Esophagus (tissue), 2 donors: ENCODE data around the gene PRSS37. TPM values are rescaled to one million over a fixed set of nuclear protein-coding genes. Genes with fewer than 3 reads are reported as not detected.

ENCODE experiments used
- H3K27ac ChIP-seq, 2 donors: one replicate each; pipeline ENCODE4 v1.5.1; 2013; ENCODE audit warnings: low read depth in 2 of 2, mild to moderate bottlenecking in 2 of 2, inconsistent platforms in 1 of 2, low read length in 1 of 2, moderate library complexity in 1 of 2
- H3K27me3 ChIP-seq, 2 donors: one replicate each; pipeline ENCODE4 v1.6.1; 2013; ENCODE audit warnings: low read length in 2 of 2, control low read depth in 1 of 2, mild to moderate bottlenecking in 1 of 2; ENCODE audit not compliant: insufficient read depth in 2 of 2, control insufficient read depth in 1 of 2
- H3K36me3 ChIP-seq, 2 donors: one replicate each; pipeline ENCODE4 v1.6.1; 2013; ENCODE audit warnings: low read length in 1 of 2; ENCODE audit not compliant: control insufficient read depth in 2 of 2, insufficient read depth in 2 of 2
- H3K4me1 ChIP-seq, 2 donors: one replicate each; pipeline ENCODE4 v1.6.1; 2013; ENCODE audit warnings: low read length in 1 of 2; ENCODE audit not compliant: control insufficient read depth in 2 of 2, insufficient read depth in 2 of 2
- H3K4me3 ChIP-seq, 2 donors: one replicate each; pipeline ENCODE4 v1.5.1; 2013; ENCODE audit warnings: low read length in 2 of 2, mild to moderate bottlenecking in 2 of 2, low read depth in 1 of 2, moderate library complexity in 1 of 2
- H3K9me3 ChIP-seq, 2 donors: one replicate each; pipeline ENCODE4 v1.6.1; 2013; ENCODE audit warnings: mild to moderate bottlenecking in 2 of 2, low read depth in 1 of 2, low read length in 1 of 2, moderate library complexity in 1 of 2; ENCODE audit not compliant: control insufficient read depth in 2 of 2, insufficient read depth in 1 of 2
- WGBS, 2 donors: extraction: QIAGEN DNeasy Blood & Tissue Kit; methylation state at CpG; one replicate each; pipeline ENCODE4 v1.1.7; 2013; 5-methylcytosine and 5-hydroxymethylcytosine counted together
- polyA plus RNA-seq, 2 donors: library from polyadenylated mRNA; stranded (reverse); fragments of 200-250 nt; gene quantifications; one replicate each; pipeline ENCODE4 v1.2.3, GENCODE V29; 2013
- donor health status: healthy with polysubstance abuse.
- donor health status: Bipolar disorder and iron deficiency.

Gene PRSS37
- polyA plus RNA-seq, 2 donors, result not detected

DNA sequence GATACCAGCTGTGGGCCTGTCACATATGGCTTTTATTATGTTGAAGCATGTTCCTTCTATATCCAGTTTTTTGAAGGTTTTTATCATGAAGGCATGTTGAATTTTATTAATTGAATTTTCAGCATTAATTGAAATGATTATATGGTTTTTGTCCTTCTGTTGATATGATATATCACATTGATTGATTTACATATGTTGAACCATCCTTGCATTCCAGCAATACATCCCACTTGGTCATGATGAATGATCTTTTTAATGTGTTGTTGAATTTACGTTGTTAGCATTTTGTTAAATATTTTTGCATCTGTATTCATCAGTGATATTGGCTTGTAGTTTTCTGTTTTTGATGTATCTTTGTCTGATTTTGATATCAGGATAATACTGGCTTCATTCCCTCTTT is 21.2 kb downstream of the PRSS37 start:
- Histone ChIP-seq H3K36me3 (peaks cover 0 to 5% of the 10 kb centered on the region in 2 donors), H3K9me3 (peaks cover 0 to 6% of the 10 kb centered on the region in 2 donors)
- WGBS, 2 donors, result 91 to 94% methylated on average over 1 of the region's 1 CpG

DNA sequence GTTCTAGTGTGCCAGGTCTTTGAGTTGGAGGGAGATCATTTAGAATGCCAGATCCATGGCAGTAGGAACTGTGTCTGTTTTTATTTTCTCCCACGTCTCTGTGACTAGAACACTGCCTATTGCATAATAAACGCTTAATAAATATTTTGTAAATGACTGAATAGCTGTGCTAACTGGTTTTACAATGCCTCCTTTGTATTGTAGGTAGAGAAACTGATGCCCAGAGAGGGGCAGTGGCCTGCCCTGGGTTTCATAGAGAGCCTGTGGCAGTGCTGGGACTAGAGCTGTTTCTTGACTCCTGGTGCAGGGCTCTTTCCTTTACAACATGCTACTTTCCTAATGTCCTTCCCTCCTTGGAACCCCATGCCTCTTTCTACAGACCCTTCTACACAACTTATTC is 48.8 kb downstream of the PRSS37 start:
- 82 to 83% methylated on average over 2 of the region's 2 CpGs for WGBS, 2 donors
- H3K27ac ChIP-seq, result no peak overlapping the region
- no peaks in the 10 kb centered on the region for H3K27me3 ChIP-seq

More for the DNA sequence above, 21.2 kb downstream of the PRSS37 start:
- Histone ChIP-seq H3K27ac (no peak overlapping the region), H3K4me1 (no peaks in the 10 kb centered on the region), H3K4me3 (no peak overlapping the region), H3K27me3 (no peaks in the 10 kb centered on the region)

DNA sequence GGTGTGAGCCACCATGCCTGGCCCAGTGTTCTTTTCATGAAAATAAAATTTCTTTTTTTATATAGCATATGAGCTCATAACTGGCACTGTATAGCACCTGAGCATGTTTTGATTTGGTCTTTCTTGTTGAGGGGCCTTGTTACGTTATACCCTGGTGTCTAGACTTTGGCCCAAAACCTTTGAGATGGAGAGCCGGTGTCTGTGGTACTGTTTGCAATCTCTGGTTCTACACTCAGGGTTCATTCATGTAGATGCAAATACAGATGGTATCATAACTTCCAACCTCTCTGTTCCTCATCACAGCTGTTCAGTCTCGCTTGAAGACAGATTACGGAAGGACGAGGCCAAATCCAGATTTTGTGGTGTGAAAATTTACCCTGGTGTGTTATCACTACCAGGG is 51.4 kb downstream of the PRSS37 start, which contains the start of gene TAS2R5:
TSS of gene TAS2R5 (plus strand) at position 301 of the 400 bp plus-strand sequence. CDS start 145 bp downstream, outside the sequence.
- Histone ChIP-seq H3K4me1 (no peaks in the 10 kb centered on the region), H3K9me3 (no peaks in the 10 kb centered on the region), H3K27me3 (no peaks in the 10 kb centered on the region), H3K36me3 (peaks cover 3 to 4% of the 10 kb centered on the region in 2 donors), H3K27ac (no peak within 1 kb of the TSS), H3K4me3 (no peak within 1 kb of the TSS)
- 83 to 85% methylated on average over 5 of the region's 5 CpGs for WGBS, 2 donors

More for the DNA sequence above, 48.8 kb downstream of the PRSS37 start:
- Histone ChIP-seq H3K4me1 (no peaks in the 10 kb centered on the region), H3K36me3 (peaks cover 1 to 4% of the 10 kb centered on the region in 2 donors), H3K4me3 (no peak overlapping the region), H3K9me3 (no peaks in the 10 kb centered on the region)

DNA sequence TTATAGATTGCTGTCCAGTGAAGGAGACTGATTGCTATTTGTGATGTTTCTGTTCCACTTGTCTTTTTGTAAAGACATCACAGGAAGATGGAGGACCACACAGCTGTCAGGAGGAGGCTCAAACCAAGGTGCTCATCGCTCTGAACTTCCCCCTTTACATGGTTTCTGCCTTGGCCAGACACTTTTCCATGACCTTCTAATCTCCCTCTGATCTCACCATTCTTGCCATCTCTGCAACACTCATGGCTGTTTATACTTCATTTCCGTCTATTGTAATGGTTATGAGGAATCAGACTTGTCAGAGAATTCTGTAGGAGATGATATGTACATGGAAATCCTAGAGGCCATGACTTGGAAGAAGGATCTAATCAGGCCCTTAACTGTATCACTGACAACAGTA is 53.0 kb downstream of the PRSS37 start:
- H3K4me3 ChIP-seq, result no peak overlapping the region
- no peaks in the 10 kb centered on the region for H3K4me1 ChIP-seq
- H3K27ac ChIP-seq, result no peak overlapping the region
- 82 to 84% methylated on average over 2 of the region's 2 CpGs for WGBS, 2 donors
- peaks cover 3 to 4% of the 10 kb centered on the region in 2 donors for H3K36me3 ChIP-seq
- H3K9me3 ChIP-seq, result no peaks in the 10 kb centered on the region
- no peaks in the 10 kb centered on the region for H3K27me3 ChIP-seq

Other genes starting within 250 kb of the PRSS37 start
- gene DENND11, start 139.3 kb downstream of the PRSS37 start, polyA plus RNA-seq, result 1 to 10 TPM; 4.5 to 4.7 TPM
- not detected for gene WEE2, start 133.1 kb downstream of the PRSS37 start, polyA plus RNA-seq
- 100 to 1,000 TPM; 159 to 209 TPM for gene SSBP1, start 103.1 kb downstream of the PRSS37 start, polyA plus RNA-seq
- gene TAS2R3, start 77.4 kb downstream of the PRSS37 start, polyA plus RNA-seq, result under 1 TPM in 1 of 2 donors, not detected in 1; 0.10 TPM
- gene TAS2R4, start 64.8 kb downstream of the PRSS37 start, polyA plus RNA-seq, result under 1 TPM; 0.11 to 0.51 TPM
- gene TAS2R5, start 51.3 kb downstream of the PRSS37 start, polyA plus RNA-seq, result 1 to 10 TPM in 1 of 2 donors, under 1 TPM in 1; 0.28 to 1.0 TPM
- not detected for gene OR9A4, start 74.9 kb upstream of the PRSS37 start, polyA plus RNA-seq
- under 1 TPM; 0.69 to 0.78 TPM for gene CLEC5A, start 105.5 kb upstream of the PRSS37 start, polyA plus RNA-seq
- not detected for gene TAS2R38, start 132.3 kb upstream of the PRSS37 start, polyA plus RNA-seq
- under 1 TPM; 0.01 to 0.02 TPM for gene MGAM, start 154.4 kb upstream of the PRSS37 start, polyA plus RNA-seq